ENCODE results near the gene AICDA. TPM values are rescaled to one million over a fixed set of nuclear protein-coding genes. Genes with fewer than 3 reads are reported as not detected.

AICDA gene
- total RNA-seq, 1 donor from 2014 or later = 0.75 TPM

DNA sequence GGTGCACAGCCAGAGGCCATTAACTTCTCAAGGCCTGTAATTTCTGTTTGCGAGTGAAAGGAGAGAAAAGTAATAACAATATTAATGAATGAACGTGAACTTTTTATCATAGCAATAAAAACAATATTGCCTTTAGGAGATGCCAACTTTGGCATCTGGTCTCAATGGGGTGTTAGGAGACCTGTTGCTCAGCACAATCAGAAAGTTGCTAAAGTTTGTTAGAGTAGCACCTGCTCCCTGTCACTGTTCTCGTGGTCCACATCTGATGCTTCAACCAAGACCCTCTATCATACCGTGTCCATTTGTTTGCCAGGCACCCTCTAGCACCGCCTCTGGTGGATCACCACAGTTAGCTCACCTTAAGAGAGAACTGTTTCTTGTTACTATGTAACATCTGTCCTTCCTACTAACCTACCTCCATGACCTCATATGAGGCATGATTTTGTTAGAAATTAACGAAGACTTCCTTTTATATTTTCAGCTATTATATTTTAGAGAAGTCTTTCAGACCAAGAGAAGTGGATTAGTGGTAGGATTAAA is 59.5 kb downstream of the AICDA start:
- ATAC-seq (no peak), DNase-seq (no peak)
- H3K27ac ChIP-seq = no peak overlapping the region
- no peak overlapping the region for H3K4me3 ChIP-seq
- TF ChIP-seq, protein P1, sequence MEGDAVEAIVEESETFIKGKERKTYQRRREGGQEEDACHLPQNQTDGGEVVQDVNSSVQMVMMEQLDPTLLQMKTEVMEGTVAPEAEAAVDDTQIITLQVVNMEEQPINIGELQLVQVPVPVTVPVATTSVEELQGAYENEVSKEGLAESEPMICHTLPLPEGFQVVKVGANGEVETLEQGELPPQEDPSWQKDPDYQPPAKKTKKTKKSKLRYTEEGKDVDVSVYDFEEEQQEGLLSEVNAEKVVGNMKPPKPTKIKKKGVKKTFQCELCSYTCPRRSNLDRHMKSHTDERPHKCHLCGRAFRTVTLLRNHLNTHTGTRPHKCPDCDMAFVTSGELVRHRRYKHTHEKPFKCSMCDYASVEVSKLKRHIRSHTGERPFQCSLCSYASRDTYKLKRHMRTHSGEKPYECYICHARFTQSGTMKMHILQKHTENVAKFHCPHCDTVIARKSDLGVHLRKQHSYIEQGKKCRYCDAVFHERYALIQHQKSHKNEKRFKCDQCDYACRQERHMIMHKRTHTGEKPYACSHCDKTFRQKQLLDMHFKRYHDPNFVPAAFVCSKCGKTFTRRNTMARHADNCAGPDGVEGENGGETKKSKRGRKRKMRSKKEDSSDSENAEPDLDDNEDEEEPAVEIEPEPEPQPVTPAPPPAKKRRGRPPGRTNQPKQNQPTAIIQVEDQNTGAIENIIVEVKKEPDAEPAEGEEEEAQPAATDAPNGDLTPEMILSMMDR (IDR thresholded peaks at IDR 0.05) = no peak
- H3K27me3 ChIP-seq = no peaks in the 10 kb centered on the region
- intact Hi-C loops (cut with DNase I) = no loop called here
- no peaks in the 10 kb centered on the region for H3K36me3 ChIP-seq
- H3K9me3 ChIP-seq = no peaks in the 10 kb centered on the region
- no peaks in the 10 kb centered on the region for H3K4me1 ChIP-seq

Other genes with a start within 250 kb of the AICDA start
- 2.0 TPM for gene CLEC6A, start 156.9 kb downstream of the AICDA start, total RNA-seq
- gene CLEC4D, start 99.4 kb downstream of the AICDA start, total RNA-seq = 1.1 TPM
- 16.8 TPM for gene CLEC4E, start 72.0 kb downstream of the AICDA start, total RNA-seq
- 2.8 TPM for gene MFAP5, start 50.0 kb upstream of the AICDA start, total RNA-seq
- gene RIMKLB, start 85.1 kb upstream of the AICDA start, total RNA-seq = 32.0 TPM
- not detected for gene A2ML1, start 209.8 kb upstream of the AICDA start, total RNA-seq

Measured in upper lobe of right lung (tissue), 1 donor.